G401 (cell line): ENCODE data around the gene DGCR6. TPM values are rescaled to one million over a fixed set of nuclear protein-coding genes. Genes with fewer than 3 reads are reported as not detected.
"Not testable (repeated sequence)": the region's sequence is repeated elsewhere in the genome, so short reads cannot be mapped to it uniquely, and the experiment has no call there.

ENCODE experiments used
- DNase-seq: peaks from one replicate; pipeline ENCODE4 v3.0.0-alpha.2; 2015; ENCODE audit warnings: low spot score
- in situ Hi-C: cut with HindIII; loops from 2 replicates; pipeline ENCODE4 v1.10.0; 2016; ENCODE audit warnings: low sequenced_read_pairs, mixed read lengths
- total RNA-seq: library from RNA; depleted of rRNA; stranded (reverse); fragments of >200 nt; shearing (Covaris generic); gene quantifications from 2 replicates; pipeline ENCODE4 v1.2.3, GENCODE V29; 2014; rRNA removed

Gene DGCR6
- 0.98 and 6.4 TPM in 2 replicates for total RNA-seq

- in situ Hi-C loops, result no loop called here
- DNase-seq, result no peak
These were observed at the start of gene DGCR6 for GRCh38 chr22:18905540-18906409. DGCR6 (plus strand) TSS chr22:18906320; CDS start chr22:18906375, 55 bp downstream.

GRCh38 chr22:18859314-18859713 lies 46.8 kb upstream of the DGCR6 start:
- in situ Hi-C loops, DNase-seq: not testable (repeated sequence)

- peak; percentile 0 for DNase-seq
- in situ Hi-C loops, result not testable (repeated sequence)
These were observed 24.9 kb upstream of the DGCR6 start for GRCh38 chr22:18881260-18881659.

GRCh38 chr22:18884465-18884864 lies 21.7 kb upstream of the DGCR6 start:
- DNase-seq, in situ Hi-C loops: not testable (repeated sequence)

GRCh38 chr22:18888115-18888514 lies 18.0 kb upstream of the DGCR6 start:
- in situ Hi-C loops, result no loop called here
- DNase-seq, result no peak

GRCh38 chr22:18890510-18891192 lies 15.5 kb upstream of the DGCR6 start:
- in situ Hi-C loops, result not testable (repeated sequence)

GRCh38 chr22:18893775-18894174 lies 12.3 kb upstream of the DGCR6 start:
- DNase-seq, in situ Hi-C loops: not testable (repeated sequence)

More at GRCh38 chr22:18890510-18891192, 15.5 kb upstream of the DGCR6 start:
- DNase-seq, result not testable (repeated sequence)

- DNase-seq, in situ Hi-C loops: not testable (repeated sequence)
These were observed 10.0 kb upstream of the DGCR6 start for GRCh38 chr22:18896037-18896657.

GRCh38 chr22:18906410-18906745 lies 258 bp downstream of the DGCR6 start:
- in situ Hi-C loops, DNase-seq: not testable (repeated sequence)

- in situ Hi-C loops, result no loop called here
- no peak for DNase-seq
These were observed 776 bp downstream of the DGCR6 start for GRCh38 chr22:18906896-18907295.

- DNase-seq, result no peak
- in situ Hi-C loops, result no loop called here
These were observed 3.4 kb downstream of the DGCR6 start for GRCh38 chr22:18909556-18909955.

- DNase-seq, in situ Hi-C loops: not testable (repeated sequence)
These were observed 5.4 kb downstream of the DGCR6 start for GRCh38 chr22:18911535-18911934.

GRCh38 chr22:18912264-18912946 lies 6.3 kb downstream of the DGCR6 start:
- in situ Hi-C loops, result not testable (repeated sequence)

GRCh38 chr22:18914558-18914957 lies 8.4 kb downstream of the DGCR6 start:
- in situ Hi-C loops, DNase-seq: not testable (repeated sequence)

More at GRCh38 chr22:18912264-18912946, 6.3 kb downstream of the DGCR6 start:
- DNase-seq, result not testable (repeated sequence)

GRCh38 chr22:18915550-18915949 lies 9.4 kb downstream of the DGCR6 start:
- DNase-seq, in situ Hi-C loops: not testable (repeated sequence)

- DNase-seq, in situ Hi-C loops: not testable (repeated sequence)
These were observed 11.7 kb downstream of the DGCR6 start for GRCh38 chr22:18917818-18918217.

- DNase-seq, in situ Hi-C loops: not testable (repeated sequence)
These were observed 14.3 kb downstream of the DGCR6 start for GRCh38 chr22:18920257-18920902.

GRCh38 chr22:18925368-18926064 lies 19.4 kb downstream of the DGCR6 start:
- in situ Hi-C loops, result no loop called here
- DNase-seq, result no peak
